HUES64 (cell line): ENCODE measurements around the gene EPG5.
"Not testable (repeated sequence)": the region's sequence is repeated elsewhere in the genome, so short reads cannot be mapped to it uniquely, and the experiment has no call there.

Experiments used
- H3K27ac ChIP-seq: 2 replicates; pipeline ENCODE4 v1.7.0; 2013; ENCODE audit warnings: low read depth, low read length, inconsistent platforms
- H3K27me3 ChIP-seq: 2 replicates; pipeline ENCODE4 v1.6.1; 2013; ENCODE audit warnings: mild to moderate bottlenecking, low read length; ENCODE audit not compliant: insufficient read depth
- H3K36me3 ChIP-seq: 2 replicates; pipeline ENCODE4 v1.6.1; 2013; ENCODE audit warnings: mild to moderate bottlenecking, low read length; ENCODE audit not compliant: insufficient read depth
- H3K4me1 ChIP-seq: 2 replicates; pipeline ENCODE4 v1.6.1; 2013; ENCODE audit warnings: mild to moderate bottlenecking, low read length, moderate library complexity; ENCODE audit not compliant: insufficient read depth
- H3K4me3 ChIP-seq: 2 replicates; pipeline ENCODE4 v1.5.1; 2013; ENCODE audit warnings: mild to moderate bottlenecking, low read length, moderate library complexity
- H3K9ac ChIP-seq: 2 replicates; pipeline ENCODE4 v1.6.1; 2013; ENCODE audit warnings: mild to moderate bottlenecking, low read depth, low read length
- H3K9me3 ChIP-seq: 2 replicates; pipeline ENCODE4 v1.6.1; 2013; ENCODE audit warnings: low read depth, low read length; ENCODE audit not compliant: insufficient read depth
- WGBS: fragments of 150-250, 120-280 bp; methylation state at CpG from one replicate; pipeline ENCODE4 v1.1.7; 2013; ENCODE audit warnings: missing lambda C conversion rate; 5-methylcytosine and 5-hydroxymethylcytosine counted together

The EPG5 gene

DNA sequence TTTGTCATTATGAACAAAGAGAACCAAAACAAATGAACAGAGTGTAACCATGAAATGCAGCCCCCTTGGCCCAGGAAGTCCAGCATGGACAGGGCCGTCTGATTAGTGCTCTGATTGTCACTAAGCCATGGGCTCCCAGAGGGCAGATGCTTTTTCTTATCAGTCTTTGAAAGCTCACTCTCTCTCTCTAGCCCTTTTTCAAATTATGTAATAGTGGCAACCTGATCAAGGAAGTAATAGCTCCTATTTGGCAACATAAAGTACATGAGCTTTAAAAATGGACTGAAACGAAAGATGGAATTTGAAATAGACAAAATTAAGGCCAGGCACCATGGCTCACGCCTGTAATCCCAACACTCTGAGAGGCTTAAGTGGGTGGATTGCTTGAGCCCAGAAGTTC is 32.4 kb upstream of the EPG5 start:
- Histone ChIP-seq H3K9me3 (peaks cover 9% of the 10 kb centered on the region; the same call in 1 of the 2 replicates), H3K4me3 (no peak overlapping the region), H3K27ac (no peak overlapping the region), H3K36me3 (no peaks in the 10 kb centered on the region), H3K9ac (no peak overlapping the region), H3K27me3 (no peaks in the 10 kb centered on the region), H3K4me1 (peaks cover 10% of the 10 kb centered on the region; the same call in 1 of the 2 replicates)
- WGBS: 90% methylated on average over 3 of the region's 3 CpGs

- Histone ChIP-seq H3K4me1 (peaks cover 10% of the 10 kb centered on the region; the same call in 1 of the 2 replicates), H3K27ac (no peak overlapping the region), H3K36me3 (no peaks in the 10 kb centered on the region), H3K27me3 (no peaks in the 10 kb centered on the region), H3K4me3 (no peak overlapping the region), H3K9ac (no peak overlapping the region), H3K9me3 (peaks cover 9% of the 10 kb centered on the region; the same call in 1 of the 2 replicates)
- WGBS: 82% methylated on average over 3 of the region's 3 CpGs
Measured at GRCh38 chr18:45998244-45998643, 31.1 kb upstream of the EPG5 start.

GRCh38 chr18:45997700-45998151 is 30.6 kb upstream of the EPG5 start:
- WGBS: 90% methylated on average over 8 of the region's 8 CpGs
- Histone ChIP-seq H3K9ac (no peak overlapping the region), H3K36me3 (no peaks in the 10 kb centered on the region), H3K27me3 (no peaks in the 10 kb centered on the region), H3K4me3 (no peak overlapping the region), H3K4me1 (peaks cover 10% of the 10 kb centered on the region; the same call in 1 of the 2 replicates), H3K9me3 (peaks cover 9% of the 10 kb centered on the region; the same call in 1 of the 2 replicates), H3K27ac (no peak overlapping the region)

GRCh38 chr18:45995461-45995860 is 28.3 kb upstream of the EPG5 start:
- Histone ChIP-seq H3K27me3 (no peaks in the 10 kb centered on the region), H3K36me3 (no peaks in the 10 kb centered on the region), H3K4me3 (no peak overlapping the region), H3K9me3 (no peaks in the 10 kb centered on the region), H3K4me1 (peaks cover 10% of the 10 kb centered on the region; the same call in 1 of the 2 replicates), H3K27ac (no peak overlapping the region), H3K9ac (no peak overlapping the region)
- 94% methylated on average over 3 of the region's 3 CpGs for whole genome bisulfite sequencing

DNA sequence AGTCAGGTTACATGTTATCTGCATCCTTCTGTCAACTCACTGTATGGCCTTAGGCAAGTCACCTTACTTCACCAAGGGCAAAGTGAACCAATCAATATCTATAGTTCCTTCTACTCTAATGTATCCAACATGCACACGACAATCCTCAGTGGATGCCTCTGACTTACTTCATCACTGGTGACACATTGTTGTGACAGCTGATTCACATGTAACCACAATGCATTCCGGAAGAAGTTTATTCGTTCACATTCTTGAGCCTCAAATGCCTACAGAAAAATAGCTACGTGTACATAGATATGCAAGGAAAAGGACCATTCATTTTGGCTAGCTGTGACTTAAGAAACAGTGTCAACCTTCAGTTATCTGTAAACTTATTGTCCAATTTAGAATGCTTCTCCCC is 26.3 kb upstream of the EPG5 start:
- H3K4me3 ChIP-seq: no peak overlapping the region
- H3K36me3 ChIP-seq: no peaks in the 10 kb centered on the region
- no peak overlapping the region for H3K27ac ChIP-seq
- no peak overlapping the region for H3K9ac ChIP-seq
- peaks cover 6% of the 10 kb centered on the region; the same call in 1 of the 2 replicates for H3K4me1 ChIP-seq
- H3K27me3 ChIP-seq: no peaks in the 10 kb centered on the region
- H3K9me3 ChIP-seq: no peaks in the 10 kb centered on the region
- 91% methylated on average over 4 of the region's 4 CpGs for WGBS

GRCh38 chr18:45992527-45992926 is 25.4 kb upstream of the EPG5 start:
- H3K27ac ChIP-seq, H3K9me3 ChIP-seq, H3K9ac ChIP-seq, H3K4me3 ChIP-seq, H3K36me3 ChIP-seq, H3K4me1 ChIP-seq, H3K27me3 ChIP-seq: not testable (repeated sequence)
- 93% methylated on average over 6 of the region's 6 CpGs for WGBS

GRCh38 chr18:45991788-45992187 is 24.7 kb upstream of the EPG5 start:
- Histone ChIP-seq H3K4me3 (no peak overlapping the region), H3K9me3 (no peaks in the 10 kb centered on the region), H3K27me3 (no peaks in the 10 kb centered on the region), H3K27ac (no peak overlapping the region), H3K36me3 (no peaks in the 10 kb centered on the region), H3K4me1 (no peaks in the 10 kb centered on the region), H3K9ac (no peak overlapping the region)
- WGBS: 95% methylated on average over 2 of the region's 3 CpGs

- H3K4me1 ChIP-seq: no peaks in the 10 kb centered on the region
- no peak overlapping the region for H3K27ac ChIP-seq
- no peaks in the 10 kb centered on the region for H3K27me3 ChIP-seq
- 92% methylated on average over 4 of the region's 4 CpGs for WGBS
- no peak overlapping the region for H3K9ac ChIP-seq
- no peaks in the 10 kb centered on the region for H3K9me3 ChIP-seq
- H3K4me3 ChIP-seq: no peak overlapping the region
- H3K36me3 ChIP-seq: no peaks in the 10 kb centered on the region
Measured at GRCh38 chr18:45984546-45985235, 17.6 kb upstream of the EPG5 start.

- H3K4me1 ChIP-seq: peaks cover 10% of the 10 kb centered on the region
- WGBS: 83% methylated on average over 2 of the region's 2 CpGs
- no peaks in the 10 kb centered on the region for H3K9me3 ChIP-seq
- no peaks in the 10 kb centered on the region for H3K27me3 ChIP-seq
- H3K36me3 ChIP-seq: no peaks in the 10 kb centered on the region
- no peak overlapping the region for H3K4me3 ChIP-seq
- no peak overlapping the region for H3K27ac ChIP-seq
- no peak overlapping the region for H3K9ac ChIP-seq
Measured at GRCh38 chr18:45981821-45982220, 14.7 kb upstream of the EPG5 start.

GRCh38 chr18:45980229-45980628 is 13.1 kb upstream of the EPG5 start:
- 96% methylated on average over 2 of the region's 2 CpGs for WGBS
- Histone ChIP-seq H3K27ac (no peak overlapping the region), H3K4me3 (no peak overlapping the region), H3K27me3 (no peaks in the 10 kb centered on the region), H3K4me1 (peaks cover 10% of the 10 kb centered on the region), H3K36me3 (no peaks in the 10 kb centered on the region), H3K9me3 (no peaks in the 10 kb centered on the region), H3K9ac (no peak overlapping the region)

DNA sequence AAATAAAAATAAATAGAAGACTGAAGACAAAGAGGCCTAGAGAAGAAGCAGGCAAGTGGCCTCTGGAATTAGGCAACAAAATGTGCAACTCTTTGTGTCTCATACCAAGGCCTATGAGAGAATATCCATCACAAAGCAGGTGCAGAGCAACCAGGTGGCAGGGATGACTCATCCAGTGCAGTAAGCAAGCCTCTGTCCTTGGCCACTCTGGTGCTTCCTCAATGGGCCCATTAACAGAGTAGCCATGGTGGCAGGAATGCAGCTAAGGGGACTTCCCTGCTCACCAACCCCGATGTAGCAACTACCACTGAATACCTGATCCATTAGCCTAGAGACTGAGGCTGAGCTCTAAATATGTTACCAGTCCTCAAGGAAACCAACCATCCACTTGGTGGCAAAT is 11.0 kb upstream of the EPG5 start:
- no peaks in the 10 kb centered on the region for H3K36me3 ChIP-seq
- H3K4me1 ChIP-seq: peaks cover 10% of the 10 kb centered on the region
- H3K9me3 ChIP-seq: no peaks in the 10 kb centered on the region
- H3K4me3 ChIP-seq: no peak overlapping the region
- H3K27me3 ChIP-seq: no peaks in the 10 kb centered on the region
- peak overlapping the region; percentile 64 for H3K27ac ChIP-seq
- peak overlapping the region; percentile 52 for H3K9ac ChIP-seq
- WGBS: 45% methylated on average over 1 of the region's 1 CpG

GRCh38 chr18:45976974-45977373 is 9.8 kb upstream of the EPG5 start:
- 91% methylated on average over 4 of the region's 5 CpGs for WGBS
- Histone ChIP-seq H3K4me1 (peaks cover 10% of the 10 kb centered on the region), H3K27ac (no peak overlapping the region), H3K27me3 (no peaks in the 10 kb centered on the region), H3K9me3 (no peaks in the 10 kb centered on the region), H3K4me3 (no peak overlapping the region), H3K9ac (no peak overlapping the region), H3K36me3 (no peaks in the 10 kb centered on the region)
